Prostate gland (tissue), 2 donors: ENCODE data around the gene ISG15. TPM values are rescaled to one million over a fixed set of nuclear protein-coding genes. Genes with fewer than 3 reads are reported as not detected.
"Not testable (repeated sequence)": the region's sequence is repeated elsewhere in the genome, so short reads cannot be mapped to it uniquely, and the experiment has no call there.

Source experiments
- DNase-seq: peaks from one replicate; pipeline ENCODE4 v3.0.0-alpha.2; 2019; ENCODE audit warnings: low spot score
- H3K27ac ChIP-seq, 2 donors: fragments of 200-600 bp; sonication (generic); 2 replicates each; pipeline ENCODE4 v1.5.1; 2017 to 2019
- H3K27me3 ChIP-seq: fragments of 200-600 bp; sonication (generic); replicated peaks from 2 replicates; pipeline ENCODE4 v1.5.1; 2019; ENCODE audit not compliant: insufficient read depth
- H3K36me3 ChIP-seq, 2 donors: fragments of 200-600 bp; sonication (generic); 1 replicate in 1 of 2; 2 replicates in 1 of 2; pipeline versions ENCODE4 v1.5.1 to v1.8.1; 2017 to 2019
- H3K4me1 ChIP-seq: fragments of 200-600 bp; sonication (generic); replicated peaks from 2 replicates; pipeline ENCODE4 v1.5.1; 2019
- H3K4me3 ChIP-seq, 2 donors: fragments of 200-600 bp; sonication (generic); 2 replicates each; pipeline ENCODE4 v1.5.1; 2017 to 2019
- H3K9me3 ChIP-seq: fragments of 200-600 bp; sonication (generic); 2 replicates; pipeline ENCODE4 v1.5.1; 2017
- POLR2A ChIP-seq: fragments of 450-650 bp; IDR thresholded peaks from one replicate; pipeline ENCODE4 v1.6.1; 2016; ENCODE audit warnings: antibody characterized with exemption, mild to moderate bottlenecking
- POLR2AphosphoS5 ChIP-seq: sonication (generic); formaldehyde crosslinking; IDR thresholded peaks from one replicate; pipeline ENCODE4 v1.6.1; 2017; ENCODE audit warnings: antibody characterized with exemption
- WGBS: methylation state at CpG from one replicate; pipeline ENCODE4 v1.1.5; 2018; 5-methylcytosine and 5-hydroxymethylcytosine counted together
- intact Hi-C: fragments of 100-400 bp; cut with DNase I; formaldehyde crosslinking; loops from one replicate; pipeline ENCODE4 v1.14.2; 2022
- total RNA-seq, 2 donors: library from RNA; depleted of rRNA; stranded (reverse); fragments of >200 nt; gene quantifications; one replicate each; pipeline ENCODE4 v1.1.0, GENCODE V29; 2016
- TF ChIP-seq, protein P1 (sequence below), 4 experiments: fragments of 200-600 bp in 2 of 4; fragments of 450-650 bp in 2 of 4; sonication (generic) in 2 of 4; IDR thresholded peaks; 1 replicate in 3 of 4; 2 replicates in 1 of 4; pipeline ENCODE4 v1.5.1; 2016 to 2019; ENCODE audit warnings: antibody characterized with exemption in 4 of 4, mild to moderate bottlenecking in 2 of 4, moderate library complexity in 2 of 4

Gene ISG15
- total RNA-seq, 2 donors from 2014 or later = 22.3 to 27.2 TPM

DNA sequence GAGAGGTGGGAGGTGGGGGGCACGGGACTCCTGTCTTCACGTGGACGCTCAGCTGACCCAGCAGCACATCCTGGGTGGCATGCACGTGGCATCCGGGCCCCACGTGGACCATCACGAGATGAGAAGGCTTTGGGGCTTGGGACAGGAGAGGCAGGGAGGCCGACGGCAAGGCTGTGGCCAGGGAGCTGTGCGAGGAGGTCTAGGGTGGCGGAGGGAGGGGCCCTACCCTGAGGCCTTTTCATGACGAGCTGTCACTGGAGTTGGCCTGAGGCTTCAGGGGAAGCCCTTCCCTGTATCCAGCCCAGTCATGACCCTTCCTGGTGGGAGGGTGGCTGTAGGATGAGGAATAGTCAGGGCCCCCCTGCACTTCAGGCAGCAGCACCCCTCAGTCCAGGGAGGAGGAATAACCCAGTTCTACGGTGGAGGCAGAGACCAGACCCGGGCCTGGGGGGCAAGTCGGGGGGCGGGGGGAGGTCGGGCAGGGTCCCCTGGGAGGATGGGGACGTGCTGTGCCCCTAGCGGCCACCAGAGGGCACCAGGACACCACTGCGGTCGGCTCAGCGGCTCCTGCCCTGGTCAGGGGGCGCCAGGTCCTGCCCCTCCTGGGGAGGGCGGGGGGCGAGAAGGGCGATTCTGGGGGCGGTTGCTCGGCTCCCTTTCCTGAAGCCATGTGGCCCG lies 29.4 kb upstream of the ISG15 start:
- TF ChIP-seq POLR2A = no peak
- TF ChIP-seq, protein P1, sequence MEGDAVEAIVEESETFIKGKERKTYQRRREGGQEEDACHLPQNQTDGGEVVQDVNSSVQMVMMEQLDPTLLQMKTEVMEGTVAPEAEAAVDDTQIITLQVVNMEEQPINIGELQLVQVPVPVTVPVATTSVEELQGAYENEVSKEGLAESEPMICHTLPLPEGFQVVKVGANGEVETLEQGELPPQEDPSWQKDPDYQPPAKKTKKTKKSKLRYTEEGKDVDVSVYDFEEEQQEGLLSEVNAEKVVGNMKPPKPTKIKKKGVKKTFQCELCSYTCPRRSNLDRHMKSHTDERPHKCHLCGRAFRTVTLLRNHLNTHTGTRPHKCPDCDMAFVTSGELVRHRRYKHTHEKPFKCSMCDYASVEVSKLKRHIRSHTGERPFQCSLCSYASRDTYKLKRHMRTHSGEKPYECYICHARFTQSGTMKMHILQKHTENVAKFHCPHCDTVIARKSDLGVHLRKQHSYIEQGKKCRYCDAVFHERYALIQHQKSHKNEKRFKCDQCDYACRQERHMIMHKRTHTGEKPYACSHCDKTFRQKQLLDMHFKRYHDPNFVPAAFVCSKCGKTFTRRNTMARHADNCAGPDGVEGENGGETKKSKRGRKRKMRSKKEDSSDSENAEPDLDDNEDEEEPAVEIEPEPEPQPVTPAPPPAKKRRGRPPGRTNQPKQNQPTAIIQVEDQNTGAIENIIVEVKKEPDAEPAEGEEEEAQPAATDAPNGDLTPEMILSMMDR (IDR thresholded peaks at IDR 0.05) = peak; percentile 61 to 82 (median 71)
- Histone ChIP-seq H3K9me3 (no peaks in the 10 kb centered on the region), H3K27ac (no peak overlapping the region), H3K36me3 (no peaks in the 10 kb centered on the region), H3K27me3 (peaks cover 1% of the 10 kb centered on the region), H3K4me1 (no peaks in the 10 kb centered on the region), H3K4me3 (no peak overlapping the region)
- intact Hi-C loops = loop anchor here (1.0 kb wide), 1 partner anchor 79 kb away; no protein-coding TSS in a partner anchor
- DNase-seq = no peak
- WGBS = 17% methylated on average over 26 of the region's 29 CpGs

DNA sequence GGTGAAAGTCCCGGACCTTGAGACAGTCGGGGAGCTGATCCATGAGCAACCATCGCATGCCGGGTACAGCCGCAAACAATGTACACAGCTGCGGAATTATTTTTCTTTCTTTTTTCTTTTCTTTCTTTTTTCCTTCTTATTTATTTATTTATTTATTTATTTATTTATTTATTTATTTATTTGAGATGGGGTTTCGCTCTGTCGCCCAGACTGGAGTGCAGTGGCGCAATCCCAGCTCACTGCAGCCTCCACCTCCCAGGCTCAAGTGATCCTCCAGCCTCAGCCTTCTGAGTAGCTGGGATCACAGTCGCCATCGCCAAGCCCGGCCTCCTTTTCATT lies 28.9 kb upstream of the ISG15 start:
- 48% methylated on average over 11 of the region's 12 CpGs for WGBS
- H3K9me3 ChIP-seq = no peaks in the 10 kb centered on the region
- H3K36me3 ChIP-seq = no peaks in the 10 kb centered on the region
- intact Hi-C loops = no loop called here
- H3K4me3 ChIP-seq = no peak overlapping the region
- DNase-seq = no peak
- no peak overlapping the region for H3K27ac ChIP-seq
- H3K27me3 ChIP-seq = peaks cover 1% of the 10 kb centered on the region
- TF ChIP-seq, protein P1 (IDR thresholded peaks at IDR 0.05) = no peak
- TF ChIP-seq POLR2A = no peak
- no peak for TF ChIP-seq POLR2AphosphoS5
- no peaks in the 10 kb centered on the region for H3K4me1 ChIP-seq

DNA sequence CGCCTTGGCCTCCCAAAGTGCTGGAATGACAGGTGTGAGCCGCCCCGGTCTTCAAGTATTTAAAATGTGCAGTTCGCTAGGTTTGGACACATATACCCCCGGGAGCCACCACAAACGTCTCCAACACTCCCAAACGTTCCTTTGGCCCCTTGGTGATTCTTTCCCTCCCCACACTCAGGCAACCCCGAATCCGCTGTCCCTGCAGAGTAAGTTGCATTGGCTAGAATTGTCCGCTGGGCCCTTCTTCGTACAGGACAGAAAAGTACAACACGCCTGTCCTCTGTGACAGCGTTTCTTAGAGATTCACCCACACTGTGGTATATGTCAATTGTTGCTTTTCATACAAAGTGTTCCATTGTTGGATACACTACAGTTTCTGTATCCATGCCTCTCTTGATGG lies 28.2 kb upstream of the ISG15 start:
- H3K36me3 ChIP-seq = no peaks in the 10 kb centered on the region
- peaks cover 1% of the 10 kb centered on the region for H3K27me3 ChIP-seq
- 82% methylated on average over 13 of the region's 13 CpGs for WGBS
- no peak overlapping the region for H3K27ac ChIP-seq
- no peak for DNase-seq
- TF ChIP-seq POLR2AphosphoS5 (no peak), POLR2A (no peak)
- TF ChIP-seq, protein P1 (IDR thresholded peaks at IDR 0.05) = no peak
- intact Hi-C loops = no loop called here
- no peaks in the 10 kb centered on the region for H3K4me1 ChIP-seq
- no peaks in the 10 kb centered on the region for H3K9me3 ChIP-seq
- H3K4me3 ChIP-seq = no peak overlapping the region

DNA sequence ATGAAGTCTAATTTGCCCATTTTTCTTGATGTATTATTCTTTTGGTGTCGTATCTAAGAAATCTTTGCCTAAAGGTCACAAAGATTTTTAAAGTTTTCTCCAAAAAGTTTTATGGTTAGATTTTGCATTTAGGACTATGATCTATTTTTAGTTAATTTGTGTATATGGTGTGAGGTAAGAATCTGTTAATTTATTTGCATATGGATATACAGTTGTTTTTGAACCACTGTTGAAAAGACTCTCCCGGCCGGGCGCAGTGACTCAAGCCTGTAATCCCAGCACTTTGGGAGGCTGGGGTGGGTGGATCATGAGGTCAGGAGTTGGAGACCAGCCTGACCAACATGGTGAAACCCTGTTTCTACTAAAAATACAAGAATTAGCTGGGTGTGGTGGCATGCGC lies 25.2 kb upstream of the ISG15 start:
- H3K9me3 ChIP-seq, intact Hi-C loops, H3K27me3 ChIP-seq, DNase-seq, H3K27ac ChIP-seq, H3K36me3 ChIP-seq, H3K4me3 ChIP-seq, H3K4me1 ChIP-seq: not testable (repeated sequence)
- 87% methylated on average over 5 of the region's 5 CpGs for WGBS

DNA sequence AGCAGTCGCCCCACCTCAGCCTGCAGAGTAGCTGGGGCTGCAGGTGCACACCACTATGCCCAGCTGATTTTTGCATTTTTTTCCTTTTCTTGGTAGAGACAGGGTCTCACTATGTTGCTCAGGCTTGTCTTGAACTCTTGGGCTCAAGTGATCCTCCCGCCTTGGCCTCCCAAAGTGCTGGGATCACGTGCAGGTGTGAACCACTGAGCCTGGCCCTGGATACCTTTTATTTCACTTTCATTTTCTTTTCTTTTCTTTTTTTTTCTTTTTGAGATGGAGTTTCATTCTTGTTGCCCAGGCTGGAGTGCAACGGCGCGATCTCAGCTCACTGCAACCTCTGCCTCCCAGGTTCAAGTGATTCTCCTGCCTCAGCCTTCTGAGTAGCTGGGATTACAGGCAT lies 22.0 kb upstream of the ISG15 start:
- intact Hi-C loops, H3K27ac ChIP-seq, H3K9me3 ChIP-seq, H3K4me3 ChIP-seq, H3K36me3 ChIP-seq, H3K27me3 ChIP-seq, DNase-seq, H3K4me1 ChIP-seq: not testable (repeated sequence)
- 97% methylated on average over 6 of the region's 6 CpGs for WGBS

DNA sequence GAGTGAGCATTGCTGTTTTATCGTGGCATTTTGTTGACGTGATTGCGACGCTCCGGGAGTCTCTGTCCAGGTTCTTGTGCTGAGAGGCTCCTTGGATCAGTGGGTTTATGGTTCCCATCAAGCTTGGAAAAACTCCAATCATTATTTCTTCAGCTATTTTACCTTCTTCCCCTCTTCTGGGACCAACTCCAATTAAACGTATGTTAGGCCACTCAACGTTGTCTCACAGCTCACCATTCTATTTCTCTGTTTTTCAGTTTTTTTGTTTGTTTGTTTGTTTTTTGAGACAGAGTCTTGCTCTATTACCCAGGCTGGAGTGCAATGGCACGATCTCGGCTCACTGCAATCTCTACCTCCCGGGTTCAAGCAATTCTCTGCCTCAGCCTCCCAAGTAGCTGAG lies 21.4 kb upstream of the ISG15 start:
- Histone ChIP-seq H3K36me3 (no peaks in the 10 kb centered on the region), H3K9me3 (no peaks in the 10 kb centered on the region), H3K4me3 (no peak overlapping the region), H3K4me1 (no peaks in the 10 kb centered on the region), H3K27me3 (no peaks in the 10 kb centered on the region), H3K27ac (no peak overlapping the region)
- TF ChIP-seq POLR2A = no peak
- no peak for TF ChIP-seq POLR2AphosphoS5
- TF ChIP-seq, protein P1 (IDR thresholded peaks at IDR 0.05) = no peak
- intact Hi-C loops = no loop called here
- DNase-seq = no peak
- WGBS = 96% methylated on average over 10 of the region's 10 CpGs
